ENCODE results near the gene JAG1. TPM values are rescaled to one million over a fixed set of nuclear protein-coding genes. Genes with fewer than 3 reads are reported as not detected.

The JAG1 gene
- total RNA-seq, 2 donors from 2014 or later, result 0.11 to 0.62 TPM

GRCh38 chr20:10639077-10639736, 34.6 kb downstream of the JAG1 start:
- H3K36me3 Mint-ChIP-seq, result no peaks in the 10 kb centered on the region
- DNase-seq (ENCODE audit: low spot score in 2 of 2) (no peak), ATAC-seq (no peak)
- peak overlapping the region in 1 of 2 donors; percentile 14 for H3K27ac Mint-ChIP-seq
- no peaks in the 10 kb centered on the region for H3K9me3 Mint-ChIP-seq

- Mint-ChIP-seq H3K9me3 (no peaks in the 10 kb centered on the region), H3K36me3 (no peaks in the 10 kb centered on the region), H3K27ac (no peak overlapping the region)
- DNase-seq (ENCODE audit: low spot score in 2 of 2) (no peak), ATAC-seq (no peak)
These were observed 36.2 kb downstream of the JAG1 start for GRCh38 chr20:10637563-10637962.

- ATAC-seq (no peak), DNase-seq (ENCODE audit: low spot score in 2 of 2) (no peak)
- H3K36me3 Mint-ChIP-seq, result no peaks in the 10 kb centered on the region
- no peaks in the 10 kb centered on the region for H3K9me3 Mint-ChIP-seq
- no peak overlapping the region for H3K27ac Mint-ChIP-seq
These were observed 36.7 kb downstream of the JAG1 start for GRCh38 chr20:10637031-10637559.

GRCh38 chr20:10636326-10636818, 37.4 kb downstream of the JAG1 start:
- H3K27ac Mint-ChIP-seq, result no peak overlapping the region
- H3K36me3 Mint-ChIP-seq, result no peaks in the 10 kb centered on the region
- H3K9me3 Mint-ChIP-seq, result no peaks in the 10 kb centered on the region
- no peak for DNase-seq (ENCODE audit: low spot score in 2 of 2)
- no peak for ATAC-seq

GRCh38 chr20:10635476-10636208, 38.2 kb downstream of the JAG1 start:
- no peaks in the 10 kb centered on the region for H3K9me3 Mint-ChIP-seq
- H3K27ac Mint-ChIP-seq, result no peak overlapping the region
- DNase-seq (ENCODE audit: low spot score in 2 of 2) (no peak), ATAC-seq (no peak)
- no peaks in the 10 kb centered on the region for H3K36me3 Mint-ChIP-seq

GRCh38 chr20:10634683-10635411, 39.0 kb downstream of the JAG1 start:
- no peaks in the 10 kb centered on the region for H3K36me3 Mint-ChIP-seq
- H3K27ac Mint-ChIP-seq, result no peak overlapping the region
- DNase-seq (ENCODE audit: low spot score in 2 of 2), result no peak
- no peaks in the 10 kb centered on the region for H3K9me3 Mint-ChIP-seq
- ATAC-seq, result no peak

- Mint-ChIP-seq H3K27ac (no peak overlapping the region), H3K9me3 (no peaks in the 10 kb centered on the region), H3K36me3 (no peaks in the 10 kb centered on the region)
- ATAC-seq (no peak), DNase-seq (ENCODE audit: low spot score in 2 of 2) (no peak)
These were observed 39.6 kb downstream of the JAG1 start for GRCh38 chr20:10634211-10634610.

GRCh38 chr20:10633718-10634117, 40.1 kb downstream of the JAG1 start:
- Mint-ChIP-seq H3K36me3 (no peaks in the 10 kb centered on the region), H3K9me3 (no peaks in the 10 kb centered on the region), H3K27ac (no peak overlapping the region)
- no peak for DNase-seq (ENCODE audit: low spot score in 2 of 2)
- ATAC-seq, result peak in 1 of 2 donors; percentile 35

- Mint-ChIP-seq H3K27ac (no peak overlapping the region), H3K36me3 (no peaks in the 10 kb centered on the region), H3K9me3 (no peaks in the 10 kb centered on the region)
- DNase-seq (ENCODE audit: low spot score in 2 of 2) (no peak), ATAC-seq (no peak)
These were observed 40.9 kb downstream of the JAG1 start for GRCh38 chr20:10632721-10633509.

GRCh38 chr20:10631126-10631525, 42.7 kb downstream of the JAG1 start:
- Mint-ChIP-seq H3K36me3 (no peaks in the 10 kb centered on the region), H3K9me3 (no peaks in the 10 kb centered on the region), H3K27ac (no peak overlapping the region)
- ATAC-seq (no peak), DNase-seq (ENCODE audit: low spot score in 2 of 2) (no peak)

GRCh38 chr20:10629946-10630650, 43.7 kb downstream of the JAG1 start:
- Mint-ChIP-seq H3K36me3 (no peaks in the 10 kb centered on the region), H3K27ac (peak overlapping the region in 1 of 2 donors; percentile 72), H3K9me3 (no peaks in the 10 kb centered on the region)
- no peak for DNase-seq (ENCODE audit: low spot score in 2 of 2)
- ATAC-seq, result no peak

GRCh38 chr20:10626896-10627295, 46.9 kb downstream of the JAG1 start:
- Mint-ChIP-seq H3K36me3 (peaks cover 12 to 23% of the 10 kb centered on the region in 2 donors), H3K9me3 (peaks cover 0 to 4% of the 10 kb centered on the region in 2 donors)

GRCh38 chr20:10625641-10626040, 48.2 kb downstream of the JAG1 start:
- Mint-ChIP-seq H3K27ac (no peak overlapping the region), H3K36me3 (peaks cover 18 to 30% of the 10 kb centered on the region in 2 donors), H3K9me3 (peaks cover 0 to 4% of the 10 kb centered on the region in 2 donors)
- DNase-seq (ENCODE audit: low spot score in 2 of 2) (no peak), ATAC-seq (no peak)

More at GRCh38 chr20:10626896-10627295, 46.9 kb downstream of the JAG1 start:
- DNase-seq (ENCODE audit: low spot score in 2 of 2) (no peak), ATAC-seq (no peak)
- H3K27ac Mint-ChIP-seq, result no peak overlapping the region

GRCh38 chr20:10622657-10623418, 51.0 kb downstream of the JAG1 start:
- DNase-seq (ENCODE audit: low spot score in 2 of 2), result no peak
- Mint-ChIP-seq H3K9me3 (peaks cover 0 to 4% of the 10 kb centered on the region in 2 donors), H3K36me3 (peaks cover 18 to 30% of the 10 kb centered on the region in 2 donors), H3K27ac (peak overlapping the region in 1 of 2 donors; percentile 78)
- no peak for ATAC-seq

- Mint-ChIP-seq H3K27ac (no peak overlapping the region), H3K9me3 (peaks cover 0 to 7% of the 10 kb centered on the region in 2 donors), H3K36me3 (peaks cover 18 to 42% of the 10 kb centered on the region in 2 donors)
- ATAC-seq (no peak), DNase-seq (ENCODE audit: low spot score in 2 of 2) (no peak)
These were observed 52.6 kb downstream of the JAG1 start for GRCh38 chr20:10621149-10621548.

All from activated naive CD4-positive, alpha-beta T cell treated with anti-CD3 and anti-CD28 coated beads, Interleukin-2, amount 50 U/mL, for 72 hours (primary cell).